OCI-LY1 (cell line): ENCODE results near the gene HSD17B14.

Experiments
- H2AFZ ChIP-seq: fragments of 200-600 bp; sonication (generic), shearing (Covaris generic); 2 replicates; pipeline ENCODE4 v1.6.0; 2014; ENCODE audit warnings: antibody characterized with exemption, mild to moderate bottlenecking, low read length
- H3F3A ChIP-seq: fragments of 200-600 bp; sonication (generic), shearing (Covaris generic); 2 replicates; pipeline ENCODE4 v1.6.0; 2014; ENCODE audit warnings: mild to moderate bottlenecking, antibody characterized with exemption, low read length, moderate library complexity; ENCODE audit not compliant: insufficient read depth
- H3K27ac ChIP-seq: fragments of 200-600 bp; sonication (generic); 2 replicates; pipeline ENCODE4 v1.5.1; 2014; ENCODE audit warnings: low read length, mixed run types, mild to moderate bottlenecking, low read depth; ENCODE audit not compliant: poor library complexity, severe bottlenecking
- H3K27me3 ChIP-seq: fragments of 200-600 bp; sonication (generic); 2 replicates; pipeline ENCODE4 v1.6.0; 2014; ENCODE audit warnings: antibody characterized with exemption, mild to moderate bottlenecking, low read length, moderate library complexity; ENCODE audit not compliant: insufficient read depth
- H3K36me3 ChIP-seq: fragments of 200-600 bp; sonication (generic); 2 replicates; pipeline ENCODE4 v1.6.1; 2014; ENCODE audit warnings: mild to moderate bottlenecking, antibody characterized with exemption, low read length, moderate library complexity, mixed read lengths; ENCODE audit not compliant: insufficient read depth
- H3K4me1 ChIP-seq: fragments of 200-600 bp; sonication (generic); 2 replicates; pipeline ENCODE4 v1.5.1; 2014; ENCODE audit warnings: mild to moderate bottlenecking, low read length, moderate library complexity; ENCODE audit not compliant: insufficient read depth, severe bottlenecking
- H3K4me2 ChIP-seq: fragments of 200-600 bp; sonication (generic), shearing (Covaris generic); 2 replicates; pipeline ENCODE4 v1.6.1; 2014; ENCODE audit warnings: low read length
- H3K4me3 ChIP-seq: fragments of 200-600 bp; sonication (generic); 2 replicates; pipeline ENCODE4 v1.5.1; 2014; ENCODE audit warnings: low read length, low read depth, mild to moderate bottlenecking, mixed read lengths; ENCODE audit not compliant: poor library complexity, severe bottlenecking
- H3K79me2 ChIP-seq: fragments of 200-600 bp; shearing (Covaris generic); 2 replicates; pipeline ENCODE4 v1.6.1; 2016; ENCODE audit warnings: mixed run types, low read length, mixed read lengths; ENCODE audit not compliant: insufficient read depth
- H3K9ac ChIP-seq: fragments of 200-600 bp; sonication (generic), shearing (Covaris generic); 2 replicates; pipeline ENCODE4 v1.6.1; 2014; ENCODE audit warnings: mild to moderate bottlenecking, low read length, mixed read lengths
- H3K9me2 ChIP-seq: fragments of 200-600 bp; sonication (generic), shearing (Covaris generic); 2 replicates; pipeline ENCODE4 v1.6.1; 2014; ENCODE audit warnings: low read depth, mild to moderate bottlenecking, low read length, mixed read lengths
- H3K9me3 ChIP-seq: fragments of 200-600 bp; shearing (Covaris generic); 2 replicates; pipeline ENCODE4 v1.6.1; 2014; ENCODE audit warnings: low read length, mixed read lengths
- H4K20me1 ChIP-seq: fragments of 200-600 bp; sonication (generic), shearing (Covaris generic); 2 replicates; pipeline ENCODE4 v1.6.0; 2016; ENCODE audit warnings: mild to moderate bottlenecking, low read length; ENCODE audit not compliant: insufficient read depth
- CTCF ChIP-seq: fragments of 200-600 bp; sonication (generic), shearing (Covaris generic); IDR thresholded peaks from 2 replicates; pipeline ENCODE4 v1.5.1; 2017; ENCODE audit warnings: mild to moderate bottlenecking, antibody characterized with exemption, low read length, moderate library complexity, mixed read lengths
- EZH2 ChIP-seq: fragments of 200-600 bp; sonication (generic), shearing (Covaris generic); IDR thresholded peaks from 2 replicates; pipeline ENCODE4 v1.8.0; 2017; ENCODE audit warnings: borderline replicate concordance, mixed run types, mild to moderate bottlenecking, antibody characterized with exemption, low read length, moderate library complexity, mixed read lengths

HSD17B14 gene

GRCh38 chr19:48804496-48804895, 31.8 kb downstream of the HSD17B14 start:
- Histone ChIP-seq H3K4me3 (no peak overlapping the region), H2AFZ (no peak overlapping the region), H3K9me2 (no peaks in the 10 kb centered on the region), H3K27ac (no peak overlapping the region), H3K79me2 (no peaks in the 10 kb centered on the region), H3K9ac (no peak overlapping the region), H3K9me3 (no peaks in the 10 kb centered on the region), H3F3A (no peaks in the 10 kb centered on the region), H3K4me1 (peaks cover 3% of the 10 kb centered on the region), H3K36me3 (peaks cover 8% of the 10 kb centered on the region; the same call in 1 of the 2 replicates), H3K4me2 (no peak overlapping the region), H3K27me3 (no peaks in the 10 kb centered on the region), H4K20me1 (no peaks in the 10 kb centered on the region)
- TF ChIP-seq CTCF = no peak
- no peak for TF ChIP-seq EZH2

GRCh38 chr19:48802623-48803022, 33.7 kb downstream of the HSD17B14 start:
- H3K9ac ChIP-seq = no peak overlapping the region
- H3K27ac ChIP-seq = no peak overlapping the region
- H3F3A ChIP-seq = no peaks in the 10 kb centered on the region; the same call in 1 of the 2 replicates
- no peaks in the 10 kb centered on the region for H3K9me2 ChIP-seq
- H3K4me2 ChIP-seq = no peak overlapping the region
- H4K20me1 ChIP-seq = no peaks in the 10 kb centered on the region
- no peak for TF ChIP-seq CTCF
- no peak for TF ChIP-seq EZH2
- no peak overlapping the region for H3K4me3 ChIP-seq
- peaks cover 8% of the 10 kb centered on the region; the same call in 1 of the 2 replicates for H3K36me3 ChIP-seq
- H3K9me3 ChIP-seq = no peaks in the 10 kb centered on the region
- no peaks in the 10 kb centered on the region for H3K27me3 ChIP-seq
- no peak overlapping the region for H2AFZ ChIP-seq
- no peaks in the 10 kb centered on the region for H3K79me2 ChIP-seq
- no peaks in the 10 kb centered on the region for H3K4me1 ChIP-seq

DNA sequence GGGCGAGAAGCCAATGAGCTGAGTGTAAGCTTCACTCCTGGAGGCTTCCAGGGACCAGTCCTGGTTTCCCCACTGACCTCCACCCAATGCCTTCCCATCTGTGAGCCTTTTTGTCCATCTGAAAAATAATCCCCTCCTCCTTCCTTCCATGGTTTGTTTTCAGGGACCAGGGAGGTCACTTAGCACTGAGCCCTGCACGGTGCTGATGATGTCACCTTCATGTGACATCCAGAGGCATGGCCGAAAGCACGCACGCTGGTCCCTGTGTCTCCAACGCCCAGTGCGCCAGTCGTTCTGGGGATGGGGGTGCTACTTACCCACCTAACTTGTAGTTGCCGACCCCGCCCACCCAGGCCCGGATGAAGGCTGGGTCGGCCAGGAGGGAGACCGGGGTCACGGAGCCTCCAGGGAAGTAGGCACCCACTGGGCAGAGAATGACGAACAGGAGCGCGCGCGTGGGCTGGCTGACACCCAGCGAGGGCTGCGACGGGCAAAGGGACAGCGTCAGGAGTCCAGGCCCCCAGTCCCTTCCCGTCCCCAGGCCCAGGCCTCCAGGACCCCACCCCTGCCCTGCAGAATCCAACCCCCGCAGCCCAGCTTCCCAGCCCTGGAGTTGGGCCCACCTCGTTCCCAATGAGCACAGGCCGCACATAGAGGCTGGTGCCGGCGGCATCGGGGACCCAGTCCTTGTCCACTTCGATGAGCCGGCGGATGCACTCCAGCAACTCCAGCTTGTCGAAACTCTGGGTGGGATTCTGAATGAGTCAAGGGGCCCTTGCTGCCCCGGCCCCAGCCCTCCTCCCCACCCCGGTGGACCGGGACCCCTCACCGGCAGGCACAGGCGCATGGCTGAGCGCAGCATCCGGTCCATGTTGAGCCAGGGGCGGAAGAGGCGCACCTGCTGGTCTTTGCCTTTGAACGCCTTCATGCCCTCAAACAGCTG, 36.7 kb downstream of the HSD17B14 start:
- H3K27ac ChIP-seq = no peak overlapping the region
- H3K9me2 ChIP-seq = no peaks in the 10 kb centered on the region
- H2AFZ ChIP-seq = no peak overlapping the region
- no peaks in the 10 kb centered on the region for H4K20me1 ChIP-seq
- H3K4me1 ChIP-seq = peaks cover 3% of the 10 kb centered on the region
- H3K9me3 ChIP-seq = no peaks in the 10 kb centered on the region
- H3K9ac ChIP-seq = no peak overlapping the region
- TF ChIP-seq CTCF = no peak
- no peaks in the 10 kb centered on the region for H3K27me3 ChIP-seq
- no peak overlapping the region for H3K4me3 ChIP-seq
- H3K36me3 ChIP-seq = peaks cover 2% of the 10 kb centered on the region; the same call in 1 of the 2 replicates
- no peaks in the 10 kb centered on the region; the same call in 1 of the 2 replicates for H3F3A ChIP-seq
- H3K4me2 ChIP-seq = no peak overlapping the region
- H3K79me2 ChIP-seq = no peaks in the 10 kb centered on the region
